Astrocyte (in vitro differentiated cells and primary cell): ENCODE measurements around the gene PTPN12. TPM values are rescaled to one million over a fixed set of nuclear protein-coding genes. Genes with fewer than 3 reads are reported as not detected.

Experiments
- DNase-seq: peaks from one replicate; pipeline ENCODE4 v3.0.0-alpha.2; 2010; ENCODE audit warnings: low read depth
- FAIRE-seq: peaks from 2 replicates; lab custom pipeline; 2011; peaks lifted over from hg19 to GRCh38; lab: Jason Lieb, UNC
- H2AFZ ChIP-seq: 2 replicates; pipeline ENCODE4 v1.6.0; 2012; ENCODE audit warnings: low read depth, low read length, inconsistent platforms
- H3K27ac ChIP-seq: 2 replicates; pipeline ENCODE4 v1.5.1; 2011; ENCODE audit warnings: low read depth, low read length, inconsistent platforms
- H3K27me3 ChIP-seq: 2 replicates; pipeline ENCODE4 v1.6.0; 2011; ENCODE audit warnings: low read length, inconsistent platforms; ENCODE audit not compliant: insufficient read depth
- H3K36me3 ChIP-seq: 2 replicates; pipeline ENCODE4 v1.5.1; 2011; ENCODE audit warnings: low read length, inconsistent platforms; ENCODE audit not compliant: insufficient read depth
- H3K4me1 ChIP-seq: 2 replicates; pipeline ENCODE4 v1.5.1; 2011; ENCODE audit warnings: low read length, inconsistent platforms; ENCODE audit not compliant: insufficient read depth
- H3K4me2 ChIP-seq: 2 replicates; pipeline ENCODE4 v1.6.0; 2012; ENCODE audit warnings: low read length, inconsistent platforms
- H3K4me3 ChIP-seq: 2 replicates; pipeline ENCODE4 v1.5.1; 2011; ENCODE audit warnings: low read depth, mild to moderate bottlenecking, low read length, inconsistent platforms; ENCODE audit not compliant: insufficient read depth
- H3K79me2 ChIP-seq: 2 replicates; pipeline ENCODE4 v1.6.0; 2012; ENCODE audit warnings: mild to moderate bottlenecking, low read length, inconsistent platforms; ENCODE audit not compliant: insufficient read depth
- H3K9ac ChIP-seq: 2 replicates; pipeline ENCODE4 v1.6.0; 2012; ENCODE audit warnings: mild to moderate bottlenecking, low read length, inconsistent platforms
- H3K9me3 ChIP-seq: 2 replicates; pipeline ENCODE4 v1.5.1; 2012; ENCODE audit warnings: low read depth, mild to moderate bottlenecking, low read length, inconsistent platforms; ENCODE audit not compliant: insufficient read depth
- H4K20me1 ChIP-seq: 2 replicates; pipeline ENCODE4 v1.6.0; 2012; ENCODE audit warnings: low read length, inconsistent platforms; ENCODE audit not compliant: insufficient read depth
- H3K27ac Mint-ChIP-seq: one replicate; pipeline ENCODE4 v1.8.0; 2021; ENCODE audit warnings: mild to moderate bottlenecking, mixed read lengths; ENCODE audit not compliant: unreplicated experiment
- H3K27me3 Mint-ChIP-seq: one replicate; pipeline ENCODE4 v1.8.0; 2021; ENCODE audit warnings: low read depth, mixed read lengths; ENCODE audit not compliant: unreplicated experiment
- H3K36me3 Mint-ChIP-seq: one replicate; pipeline ENCODE4 v1.8.0; 2021; ENCODE audit warnings: low read depth, mixed read lengths; ENCODE audit not compliant: unreplicated experiment
- H3K4me1 Mint-ChIP-seq: one replicate; pipeline ENCODE4 v1.8.0; 2021; ENCODE audit warnings: low read depth, mixed read lengths; ENCODE audit not compliant: unreplicated experiment
- H3K4me3 Mint-ChIP-seq: one replicate; pipeline ENCODE4 v1.8.0; 2021; ENCODE audit warnings: mild to moderate bottlenecking, moderate library complexity, mixed read lengths; ENCODE audit not compliant: unreplicated experiment
- H3K9me3 Mint-ChIP-seq: one replicate; pipeline ENCODE4 v1.8.0; 2021; ENCODE audit warnings: mild to moderate bottlenecking, mixed read lengths; ENCODE audit not compliant: unreplicated experiment
- EZH2 ChIP-seq: IDR thresholded peaks from 2 replicates; pipeline ENCODE4 v1.6.1; 2012; ENCODE audit warnings: mild to moderate bottlenecking, low read length, inconsistent platforms; ENCODE audit not compliant: insufficient read depth
- total RNA-seq: library from RNA; stranded (reverse); gene quantifications from 2 replicates; pipeline ENCODE4 v1.2.1, GENCODE V29; 2021
- TF ChIP-seq, protein P1 (sequence below): IDR thresholded peaks from 2 replicates; pipeline ENCODE4 v1.5.1; 2011; ENCODE audit warnings: low read depth, mild to moderate bottlenecking, inconsistent platforms, low read length, moderate library complexity; ENCODE audit not compliant: insufficient read depth

Gene PTPN12
- total RNA-seq, 1 donor from 2014 or later, result 111 TPM

DNA sequence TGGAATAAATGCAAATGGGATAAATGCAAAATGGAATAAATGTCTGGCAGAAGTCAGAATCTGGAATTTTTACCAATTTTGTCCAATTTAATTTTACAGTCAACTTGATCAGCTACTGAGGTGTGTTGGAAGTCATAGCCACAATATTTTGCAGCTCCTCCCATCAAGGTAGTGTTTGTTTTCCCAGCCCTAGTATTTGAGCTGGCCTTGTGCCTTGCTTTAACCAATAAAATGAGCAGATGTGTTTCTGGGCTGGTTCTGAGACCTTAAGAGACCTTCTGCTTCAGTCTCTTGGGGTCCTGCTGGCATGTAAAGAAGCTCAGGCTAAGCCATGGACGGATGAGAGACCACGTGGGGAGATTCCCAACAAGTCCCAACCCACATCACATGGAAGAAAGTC lies 116.5 kb downstream of the PTPN12 start:
- peaks cover 15% of the 10 kb centered on the region for H3K4me1 ChIP-seq
- Mint-ChIP-seq H3K27ac (peak overlapping the region; percentile 43), H3K9me3 (no peaks in the 10 kb centered on the region), H3K27me3 (no peaks in the 10 kb centered on the region), H3K4me1 (peaks cover 4% of the 10 kb centered on the region), H3K36me3 (peaks cover 7% of the 10 kb centered on the region), H3K4me3 (peak overlapping the region; percentile 50)
- DNase-seq (no peak), FAIRE-seq (no peak)
- H4K20me1 ChIP-seq, result peaks cover 3% of the 10 kb centered on the region
- no peak overlapping the region for H2AFZ ChIP-seq
- no peaks in the 10 kb centered on the region for H3K79me2 ChIP-seq
- no peak overlapping the region for H3K4me2 ChIP-seq
- TF ChIP-seq EZH2, result no peak
- peaks cover 20% of the 10 kb centered on the region for H3K36me3 ChIP-seq
- H3K9me3 ChIP-seq, result no peaks in the 10 kb centered on the region
- H3K9ac ChIP-seq, result no peak overlapping the region
- H3K4me3 ChIP-seq, result no peak overlapping the region
- H3K27ac ChIP-seq, result no peak overlapping the region
- H3K27me3 ChIP-seq, result no peaks in the 10 kb centered on the region

DNA sequence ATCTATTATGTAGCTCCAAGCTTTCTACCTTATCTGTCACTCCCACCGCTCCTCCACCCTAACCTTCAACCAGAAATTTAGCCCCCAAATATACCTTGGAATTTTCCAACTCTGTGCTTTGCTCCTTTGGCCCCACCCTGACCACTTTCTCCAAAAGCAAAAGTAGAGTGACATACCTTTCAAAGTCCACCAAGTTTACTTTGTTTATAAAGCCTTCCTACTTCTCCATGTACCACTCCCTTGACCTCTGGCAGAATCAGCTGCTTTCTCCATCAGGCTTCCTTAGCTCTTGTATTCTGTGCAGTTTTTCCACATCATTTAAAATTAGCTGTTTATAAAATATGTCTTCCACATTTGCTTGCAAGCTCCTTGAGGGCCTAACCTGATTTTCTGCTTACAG lies 118.3 kb downstream of the PTPN12 start:
- no peaks in the 10 kb centered on the region for H3K27me3 ChIP-seq
- H3K9ac ChIP-seq, result no peak overlapping the region
- no peak overlapping the region for H2AFZ ChIP-seq
- Mint-ChIP-seq H3K4me3 (no peak overlapping the region), H3K36me3 (peaks cover 7% of the 10 kb centered on the region), H3K27me3 (no peaks in the 10 kb centered on the region), H3K27ac (no peak overlapping the region), H3K4me1 (no peaks in the 10 kb centered on the region), H3K9me3 (no peaks in the 10 kb centered on the region)
- no peak for DNase-seq
- H3K36me3 ChIP-seq, result peaks cover 23% of the 10 kb centered on the region
- H3K27ac ChIP-seq, result no peak overlapping the region
- H3K4me1 ChIP-seq, result peaks cover 3% of the 10 kb centered on the region
- H4K20me1 ChIP-seq, result peaks cover 3% of the 10 kb centered on the region
- H3K79me2 ChIP-seq, result no peaks in the 10 kb centered on the region
- TF ChIP-seq, protein P1, sequence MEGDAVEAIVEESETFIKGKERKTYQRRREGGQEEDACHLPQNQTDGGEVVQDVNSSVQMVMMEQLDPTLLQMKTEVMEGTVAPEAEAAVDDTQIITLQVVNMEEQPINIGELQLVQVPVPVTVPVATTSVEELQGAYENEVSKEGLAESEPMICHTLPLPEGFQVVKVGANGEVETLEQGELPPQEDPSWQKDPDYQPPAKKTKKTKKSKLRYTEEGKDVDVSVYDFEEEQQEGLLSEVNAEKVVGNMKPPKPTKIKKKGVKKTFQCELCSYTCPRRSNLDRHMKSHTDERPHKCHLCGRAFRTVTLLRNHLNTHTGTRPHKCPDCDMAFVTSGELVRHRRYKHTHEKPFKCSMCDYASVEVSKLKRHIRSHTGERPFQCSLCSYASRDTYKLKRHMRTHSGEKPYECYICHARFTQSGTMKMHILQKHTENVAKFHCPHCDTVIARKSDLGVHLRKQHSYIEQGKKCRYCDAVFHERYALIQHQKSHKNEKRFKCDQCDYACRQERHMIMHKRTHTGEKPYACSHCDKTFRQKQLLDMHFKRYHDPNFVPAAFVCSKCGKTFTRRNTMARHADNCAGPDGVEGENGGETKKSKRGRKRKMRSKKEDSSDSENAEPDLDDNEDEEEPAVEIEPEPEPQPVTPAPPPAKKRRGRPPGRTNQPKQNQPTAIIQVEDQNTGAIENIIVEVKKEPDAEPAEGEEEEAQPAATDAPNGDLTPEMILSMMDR, result no peak
- no peak overlapping the region for H3K4me3 ChIP-seq
- FAIRE-seq, result no peak
- H3K9me3 ChIP-seq, result no peaks in the 10 kb centered on the region
- H3K4me2 ChIP-seq, result no peak overlapping the region

DNA sequence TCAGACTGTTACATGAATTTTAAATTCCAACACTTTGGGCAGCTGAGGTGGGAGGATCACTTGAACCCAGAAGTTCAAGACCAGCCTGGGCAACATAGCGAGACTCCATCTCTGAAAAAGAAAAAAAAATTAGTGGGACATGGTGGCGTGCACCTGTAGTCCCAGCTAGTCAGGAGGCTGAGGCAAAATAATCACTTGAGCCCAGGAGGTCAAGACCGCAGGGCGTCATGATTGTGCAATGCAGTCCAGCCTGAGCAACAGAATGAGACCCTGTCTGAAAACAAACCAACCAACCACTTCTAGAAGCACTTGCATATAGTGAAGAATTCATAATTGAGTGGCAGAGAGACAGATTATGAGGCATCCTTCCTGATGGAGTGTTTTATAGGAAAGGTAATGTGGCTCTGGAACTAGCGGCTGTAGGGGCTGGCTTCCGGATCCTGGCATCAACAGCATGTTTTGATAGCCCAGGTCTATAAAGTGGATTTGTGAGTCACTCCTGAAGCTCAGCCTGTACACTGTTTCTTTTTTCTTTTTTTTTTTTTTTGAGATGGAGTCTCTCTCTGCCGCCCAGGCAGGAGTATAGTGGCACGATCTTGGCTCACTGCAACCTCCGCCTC lies 118.9 kb downstream of the PTPN12 start:
- Mint-ChIP-seq H3K4me3 (no peak overlapping the region), H3K36me3 (peaks cover 7% of the 10 kb centered on the region), H3K4me1 (no peaks in the 10 kb centered on the region), H3K27ac (no peak overlapping the region), H3K27me3 (no peaks in the 10 kb centered on the region), H3K9me3 (no peaks in the 10 kb centered on the region)
- no peaks in the 10 kb centered on the region for H3K27me3 ChIP-seq
- no peak overlapping the region for H2AFZ ChIP-seq
- no peaks in the 10 kb centered on the region for H3K4me1 ChIP-seq
- H3K4me2 ChIP-seq, result no peak overlapping the region
- H3K36me3 ChIP-seq, result peaks cover 23% of the 10 kb centered on the region
- FAIRE-seq, result no peak
- no peak overlapping the region for H3K4me3 ChIP-seq
- no peaks in the 10 kb centered on the region for H3K9me3 ChIP-seq
- H4K20me1 ChIP-seq, result peaks cover 3% of the 10 kb centered on the region
- H3K27ac ChIP-seq, result no peak overlapping the region
- TF ChIP-seq EZH2, result no peak
- TF ChIP-seq, protein P1, result no peak
- no peaks in the 10 kb centered on the region for H3K79me2 ChIP-seq
- peak; percentile 31 for DNase-seq
- H3K9ac ChIP-seq, result no peak overlapping the region
